K562 (cell line): ENCODE results near the gene MYG1. TPM values are rescaled to one million over a fixed set of nuclear protein-coding genes. Genes with fewer than 3 reads are reported as not detected.
A peak's percentile ranks its signal among the peaks of the same experiment; 100 is the strongest.

ENCODE experiments used
- ARID2 ChIP-seq: fragments of 450-650 bp; IDR thresholded peaks from 2 replicates; pipeline ENCODE4 v1.6.1; 2017; ENCODE audit warnings: antibody characterized with exemption, mild to moderate bottlenecking
- ARNT ChIP-seq, 2 experiments: fragments of 450-650 bp; IDR thresholded peaks; 2 replicates each; pipeline ENCODE4 v1.6.1; 2016; ENCODE audit warnings: mild to moderate bottlenecking in 1 of 2
- ATF2 ChIP-seq: sonication (generic); formaldehyde crosslinking; IDR thresholded peaks from 2 replicates; pipeline ENCODE4 v1.8.1; 2022; ENCODE audit warnings: missing genetic modification reagents
- CAMTA2 ChIP-seq: fragments of 250-450 bp; sonication (Bioruptor Pico); conservative IDR thresholded peaks from 2 replicates; pipeline ENCODE4 v1.5.1; 2022
- CBFA2T2 ChIP-seq: fragments of 450-650 bp; conservative IDR thresholded peaks from 2 replicates; pipeline ENCODE4 v1.6.1; 2017; ENCODE audit warnings: mild to moderate bottlenecking
- CC2D1A ChIP-seq: fragments of 450-650 bp; IDR thresholded peaks from 2 replicates; pipeline ENCODE4 v1.6.1; 2017; ENCODE audit warnings: mild to moderate bottlenecking
- FOSL1 ChIP-seq: fragments of 200-800 bp; sonication (Bioruptor generic); conservative IDR thresholded peaks from 2 replicates; pipeline ENCODE4 v1.6.1; 2016; ENCODE audit warnings: missing genetic modification characterization, missing compliant biosample characterization
- FOXA1 ChIP-seq: fragments of 450-650 bp; IDR thresholded peaks from 2 replicates; pipeline ENCODE4 v1.6.1; 2016; ENCODE audit warnings: mild to moderate bottlenecking, borderline replicate concordance
- FUS ChIP-seq: fragments of 200-400 bp; formaldehyde crosslinking; optimal IDR thresholded peaks from 2 replicates; pipeline ENCODE3; 2017; ENCODE audit warnings: low read depth, low read length
- GATAD2A ChIP-seq: fragments of 450-650 bp; IDR thresholded peaks from 2 replicates; pipeline ENCODE4 v1.6.1; 2017
- HDAC2 ChIP-seq: fragments of 450-650 bp; IDR thresholded peaks from 2 replicates; pipeline ENCODE4 v1.6.1; 2016; ENCODE audit warnings: mild to moderate bottlenecking
- HNRNPUL1 ChIP-seq: fragments of 200-400 bp; formaldehyde crosslinking; IDR thresholded peaks from 2 replicates; pipeline ENCODE4 v1.6.1; 2017; ENCODE audit warnings: low read length
- KDM2B ChIP-seq: fragments of 250-450 bp; sonication (Bioruptor Pico); IDR thresholded peaks from 2 replicates; pipeline ENCODE4 v1.8.0; 2021; ENCODE audit warnings: mild to moderate bottlenecking, moderate library complexity
- KDM4B ChIP-seq, 2 experiments: fragments of 450-650 bp in 1 of 2; sonication (generic) in 1 of 2; IDR thresholded peaks; 2 replicates each; pipeline ENCODE4 v1.6.1; 2016 to 2017; ENCODE audit warnings: borderline replicate concordance in 2 of 2, antibody characterized with exemption in 1 of 2, low read depth in 1 of 2, mild to moderate bottlenecking in 1 of 2
- KLF6 ChIP-seq: fragments of 250-450 bp; sonication (Bioruptor Pico); IDR thresholded peaks from 2 replicates; pipeline ENCODE4 v1.4.0; 2020; ENCODE audit warnings: mild to moderate bottlenecking, moderate library complexity, borderline replicate concordance
- MBD2 ChIP-seq: sonication (generic); IDR thresholded peaks from 2 replicates; pipeline ENCODE4 v1.6.1; 2016; ENCODE audit warnings: low read depth, borderline replicate concordance
- MCM7 ChIP-seq, 2 experiments: fragments of 450-650 bp; IDR thresholded peaks; 2 replicates each; pipeline ENCODE4 v1.6.1; 2016 to 2018
- MYNN ChIP-seq, 2 experiments: sonication (generic); formaldehyde crosslinking in 1 of 2; IDR thresholded peaks; 2 replicates each; pipeline versions ENCODE4 v1.5.0 to v1.6.1; 2016 to 2020; ENCODE audit warnings: antibody characterized with exemption in 1 of 2, missing genetic modification reagents in 1 of 2
- NR2C2 ChIP-seq, 2 experiments: fragments of 200-800 bp in 1 of 2; sonication (Bioruptor generic) in 1 of 2; sonication (generic) in 1 of 2; formaldehyde crosslinking in 1 of 2; IDR thresholded peaks; 2 replicates each; pipeline versions ENCODE4 v1.6.1 to v1.8.0; 2016 to 2022; ENCODE audit warnings: mild to moderate bottlenecking in 1 of 2, missing compliant biosample characterization in 1 of 2, missing genetic modification characterization in 1 of 2, missing genetic modification reagents in 1 of 2
- POLR2A ChIP-seq: fragments of 450-650 bp; conservative IDR thresholded peaks from 2 replicates; pipeline ENCODE4 v1.6.1; 2016
- RAD21 ChIP-seq, 2 experiments: fragments of 250-450 bp in 1 of 2; fragments of 450-650 bp in 1 of 2; sonication (Bioruptor Pico) in 1 of 2; formaldehyde crosslinking in 1 of 2; IDR thresholded peaks in 1 of 2; conservative IDR thresholded peaks in 1 of 2; 2 replicates each; pipeline versions ENCODE4 v1.4.0 to v1.8.0; 2020 to 2022; ENCODE audit warnings: mild to moderate bottlenecking in 2 of 2, moderate library complexity in 1 of 2
- TCFL5 ChIP-seq: fragments of 250-450 bp; sonication (Bioruptor Pico); conservative IDR thresholded peaks from 2 replicates; pipeline ENCODE4 v1.6.1; 2021; ENCODE audit warnings: mild to moderate bottlenecking, moderate library complexity, matching md5 sums
- ZC3H4 ChIP-seq: sonication (generic); formaldehyde crosslinking; IDR thresholded peaks from 2 replicates; pipeline ENCODE4 v1.9.0; 2021; ENCODE audit warnings: missing genetic modification reagents, borderline replicate concordance
- ZNF23 ChIP-seq: fragments of 250-450 bp; sonication (Bioruptor Pico); IDR thresholded peaks from 2 replicates; pipeline ENCODE4 v1.4.0; 2020; ENCODE audit warnings: mild to moderate bottlenecking
- ZNF282 ChIP-seq: sonication (generic); formaldehyde crosslinking; IDR thresholded peaks from 2 replicates; pipeline ENCODE4 v1.8.1; 2023; ENCODE audit warnings: missing genetic modification reagents
- polyA plus RNA-seq, 8 experiments: library from polyadenylated mRNA; depleted of rRNA in 4 of 8; stranded (reverse) in 5 of 8; unstranded in 3 of 8; fragments of >200 nt; fragmentation: Nextera tagmentation in 2 of 8; fragmentation: Illumina TruSeq in 1 of 8; extraction: Ambion mirVana in 2 of 8; extraction: Trizol in 1 of 8; gene quantifications; 2 replicates each; pipeline versions ENCODE4 v1.2.1 to v1.2.3, GENCODE V29; 2011 to 2014; ENCODE audit warnings: inconsistent platforms in 1 of 8, missing spikeins in 1 of 8
- total RNA-seq, 7 experiments: library from RNA; depleted of rRNA in 6 of 7; stranded (reverse); fragments of >200 nt in 6 of 7; fragmentation: Illumina TruSeq in 2 of 7; extraction: Trizol in 2 of 7; gene quantifications; 2 replicates each; pipeline versions ENCODE4 v1.2.1 to v1.2.3, GENCODE V29; 2011 to 2021; ENCODE audit warnings: low replicate concordance in 1 of 7
- TF ChIP-seq, protein P1 (sequence below): fragments of 450-650 bp; formaldehyde crosslinking; conservative IDR thresholded peaks from 2 replicates; pipeline ENCODE4 v1.4.0; 2022; ENCODE audit warnings: mild to moderate bottlenecking, missing genetic modification characterization
- TF ChIP-seq, protein P2 (sequence below): fragments of 250-450 bp; sonication (Bioruptor Pico); IDR thresholded peaks from 2 replicates; pipeline ENCODE4 v1.5.0; 2021
- TF ChIP-seq, protein P3 (sequence below): sonication (generic); formaldehyde crosslinking; IDR thresholded peaks from 2 replicates; pipeline ENCODE4 v1.9.0; 2022; ENCODE audit warnings: mild to moderate bottlenecking, missing genetic modification reagents

The MYG1 gene
- total and polyA plus RNA-seq, 9 of the 15 experiments (the other 6 are each of a cell fraction or from before 2014, with no cell fraction given): 0.45 to 5.6 (median 2.1) TPM

GRCh38 chr12:53287741-53288216 lies 11.7 kb upstream of the MYG1 start (continued):
- TF ChIP-seq ZNF282 (CRISPR knock-in tag) (no peak), CAMTA2 (no peak), HDAC2 (no peak), ZNF23 (CRISPR knock-in tag) (no peak), RAD21 (CRISPR knock-in tag; conservative IDR thresholded peaks at IDR 0.05 in 1 of 2, IDR thresholded peaks at IDR 0.05 in 1 of 2) (peak; percentile 89 to 93), FOSL1 (no peak), GATAD2A (no peak), FUS (no peak), KDM2B (CRISPR knock-in tag) (no peak), NR2C2 (CRISPR knock-in tag; IDR thresholded peaks at IDR 0.05) (no peak), NR2C2 (tag; IDR thresholded peaks at IDR 0.05) (no peak), ARNT (IDR thresholded peaks at IDR 0.05) (0 out of 4 replicates have a peak, but pooled peaks of 1 of the 2 experiments have one; percentile 50), MYNN (IDR thresholded peaks at IDR 0.05) (no peak), MYNN (CRISPR knock-in tag; IDR thresholded peaks at IDR 0.05) (no peak), MBD2 (no peak), CBFA2T2 (no peak), ATF2 (CRISPR knock-in tag) (no peak), TCFL5 (no peak), ZC3H4 (CRISPR knock-in tag) (no peak), HNRNPUL1 (no peak), KLF6 (0 out of 2 replicates have a peak, but pooled peaks have one; percentile 37), ARID2 (peak; percentile 54; the same call in 1 of the 2 replicates), MCM7 (IDR thresholded peaks at IDR 0.05) (no peak), FOXA1 (no peak), POLR2A (no peak), CC2D1A (0 out of 2 replicates have a peak, but pooled peaks have one; percentile 32), KDM4B (IDR thresholded peaks at IDR 0.05; ENCODE audit: borderline replicate concordance in 2 of 2, low read depth in 1 of 2) (no peak)
- TF ChIP-seq, protein P1, sequence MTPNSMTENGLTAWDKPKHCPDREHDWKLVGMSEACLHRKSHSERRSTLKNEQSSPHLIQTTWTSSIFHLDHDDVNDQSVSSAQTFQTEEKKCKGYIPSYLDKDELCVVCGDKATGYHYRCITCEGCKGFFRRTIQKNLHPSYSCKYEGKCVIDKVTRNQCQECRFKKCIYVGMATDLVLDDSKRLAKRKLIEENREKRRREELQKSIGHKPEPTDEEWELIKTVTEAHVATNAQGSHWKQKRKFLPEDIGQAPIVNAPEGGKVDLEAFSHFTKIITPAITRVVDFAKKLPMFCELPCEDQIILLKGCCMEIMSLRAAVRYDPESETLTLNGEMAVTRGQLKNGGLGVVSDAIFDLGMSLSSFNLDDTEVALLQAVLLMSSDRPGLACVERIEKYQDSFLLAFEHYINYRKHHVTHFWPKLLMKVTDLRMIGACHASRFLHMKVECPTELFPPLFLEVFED (CRISPR knock-in tag): 0 out of 2 replicates have a peak, but pooled peaks have one; percentile 35
- TF ChIP-seq, protein P2, sequence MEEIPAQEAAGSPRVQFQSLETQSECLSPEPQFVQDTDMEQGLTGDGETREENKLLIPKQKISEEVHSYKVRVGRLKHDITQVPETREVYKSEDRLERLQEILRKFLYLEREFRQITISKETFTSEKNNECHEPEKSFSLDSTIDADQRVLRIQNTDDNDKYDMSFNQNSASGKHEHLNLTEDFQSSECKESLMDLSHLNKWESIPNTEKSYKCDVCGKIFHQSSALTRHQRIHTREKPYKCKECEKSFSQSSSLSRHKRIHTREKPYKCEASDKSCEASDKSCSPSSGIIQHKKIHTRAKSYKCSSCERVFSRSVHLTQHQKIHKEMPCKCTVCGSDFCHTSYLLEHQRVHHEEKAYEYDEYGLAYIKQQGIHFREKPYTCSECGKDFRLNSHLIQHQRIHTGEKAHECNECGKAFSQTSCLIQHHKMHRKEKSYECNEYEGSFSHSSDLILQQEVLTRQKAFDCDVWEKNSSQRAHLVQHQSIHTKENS: no peak
- TF ChIP-seq, protein P3, sequence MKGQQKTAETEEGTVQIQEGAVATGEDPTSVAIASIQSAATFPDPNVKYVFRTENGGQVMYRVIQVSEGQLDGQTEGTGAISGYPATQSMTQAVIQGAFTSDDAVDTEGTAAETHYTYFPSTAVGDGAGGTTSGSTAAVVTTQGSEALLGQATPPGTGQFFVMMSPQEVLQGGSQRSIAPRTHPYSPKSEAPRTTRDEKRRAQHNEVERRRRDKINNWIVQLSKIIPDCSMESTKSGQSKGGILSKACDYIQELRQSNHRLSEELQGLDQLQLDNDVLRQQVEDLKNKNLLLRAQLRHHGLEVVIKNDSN (CRISPR knock-in tag): no peak
